B cell (primary cell): ENCODE data around the gene LRRC14B. TPM values are rescaled to one million over a fixed set of nuclear protein-coding genes. Genes with fewer than 3 reads are reported as not detected.

Experiments used
- ATAC-seq: fragments of 200-7000 bp; cut with Tn5 transposase; one replicate; pipeline ENCODE4 v1.10.0; 2021; ENCODE audit warnings: low read depth, mild to moderate bottlenecking, moderate number of reproducible peaks, moderate library complexity
- CTCF ChIA-PET: fragments of 350-600 bp; sonication (Branson Sonifier 250); formaldehyde crosslinking; loops from one replicate; lab custom pipeline; 2021; ENCODE audit warnings: antibody characterized with exemption, inconsistent platforms; lab: Charles Lee
- POLR2A ChIA-PET: fragments of 350-600 bp; sonication (Branson Sonifier 250); formaldehyde crosslinking; loops from one replicate; lab custom pipeline; 2021; ENCODE audit warnings: antibody characterized with exemption; lab: Charles Lee
- DNase-seq: peaks from one replicate; pipeline ENCODE4 v3.0.0; 2013
- H2AFZ ChIP-seq: 2 replicates; pipeline ENCODE4 v1.6.1; 2012; ENCODE audit warnings: mild to moderate bottlenecking, low read depth, low read length; ENCODE audit not compliant: insufficient read depth, poor library complexity, severe bottlenecking
- H3K27ac ChIP-seq, 2 donors: 1 replicate in 1 of 2; 2 replicates in 1 of 2; pipeline ENCODE4 v1.5.1; 2012 to 2013; ENCODE audit warnings: low read length in 2 of 2, mild to moderate bottlenecking in 2 of 2, moderate library complexity in 1 of 2
- H3K27me3 ChIP-seq, 4 experiments: fragments of 200-600 bp in 1 of 4; sonication (generic) in 1 of 4; replicated peaks in 1 of 4; 1 replicate in 2 of 4; 2 replicates in 2 of 4; pipeline versions ENCODE4 v1.6.1 to v1.7.0; 2013 to 2016; ENCODE audit warnings: low read length in 3 of 4, mild to moderate bottlenecking in 2 of 4, mixed read lengths in 1 of 4, moderate library complexity in 1 of 4; ENCODE audit not compliant: insufficient read depth in 4 of 4, control insufficient read depth in 3 of 4; ENCODE audit errors: control extremely low read depth in 1 of 4
- H3K36me3 ChIP-seq, 2 experiments: replicated peaks in 1 of 2; 1 replicate in 1 of 2; 2 replicates in 1 of 2; pipeline versions ENCODE4 v1.6.1 to v1.7.1; 2013; ENCODE audit warnings: low read length in 1 of 2; ENCODE audit not compliant: insufficient read depth in 2 of 2, control insufficient read depth in 1 of 2; ENCODE audit errors: control extremely low read depth in 1 of 2, extremely low read depth in 1 of 2
- H3K4me1 ChIP-seq, 2 donors: fragments of 200-600 bp in 1 of 2; sonication (generic) in 1 of 2; 1 replicate in 1 of 2; 2 replicates in 1 of 2; pipeline versions ENCODE4 v1.5.1 to v1.6.1; 2013 to 2017; ENCODE audit warnings: low read length in 2 of 2; ENCODE audit not compliant: control insufficient read depth in 2 of 2, insufficient read depth in 2 of 2
- H3K4me2 ChIP-seq: replicated peaks from 2 replicates; pipeline ENCODE3; 2012; ENCODE audit warnings: mild to moderate bottlenecking, low read depth, low read length; ENCODE audit not compliant: poor library complexity, severe bottlenecking
- H3K4me3 ChIP-seq, 5 experiments: fragments of 200-600 bp in 1 of 5; sonication (generic) in 1 of 5; 1 replicate in 3 of 5; 2 replicates in 2 of 5; pipeline versions ENCODE4 v1.5.1 to v1.7.0; 2011 to 2016; ENCODE audit warnings: low read length in 4 of 5, mild to moderate bottlenecking in 4 of 5, low read depth in 2 of 5, control low read depth in 1 of 5, moderate library complexity in 1 of 5; ENCODE audit not compliant: insufficient read depth in 1 of 5; ENCODE audit errors: control extremely low read depth in 1 of 5, extremely low read depth in 1 of 5
- H3K79me2 ChIP-seq: fragments of 200-600 bp; sonication (generic); one replicate; pipeline ENCODE4 v1.6.0; 2016; ENCODE audit warnings: low read length; ENCODE audit not compliant: control insufficient read depth, insufficient read depth
- H3K9ac ChIP-seq: fragments of 200-600 bp; sonication (generic); 2 replicates; pipeline ENCODE4 v1.6.1; 2017; ENCODE audit warnings: mild to moderate bottlenecking, low read length, moderate library complexity
- H3K9me3 ChIP-seq, 3 donors: one replicate each; pipeline versions ENCODE4 v1.6.1 to v1.7.1; 2013; ENCODE audit warnings: low read length in 2 of 3; ENCODE audit not compliant: control insufficient read depth in 2 of 3, insufficient read depth in 1 of 3; ENCODE audit errors: control extremely low read depth in 1 of 3
- H4K20me1 ChIP-seq: 2 replicates; pipeline ENCODE4 v1.6.0; 2012; ENCODE audit warnings: mild to moderate bottlenecking, low read length; ENCODE audit not compliant: insufficient read depth, control insufficient read depth, poor library complexity, severe bottlenecking
- H3K27ac Mint-ChIP-seq: one replicate; pipeline ENCODE4 v1.8.0; 2021; ENCODE audit warnings: mixed read lengths
- H3K27me3 Mint-ChIP-seq: one replicate; pipeline ENCODE4 v1.8.0; 2021; ENCODE audit warnings: mixed read lengths
- H3K4me1 Mint-ChIP-seq: one replicate; pipeline ENCODE4 v1.8.0; 2021; ENCODE audit warnings: mixed read lengths
- H3K4me3 Mint-ChIP-seq: one replicate; pipeline ENCODE4 v1.8.0; 2021; ENCODE audit warnings: mixed read lengths
- H3K9me3 Mint-ChIP-seq: one replicate; pipeline ENCODE4 v1.8.0; 2022; ENCODE audit warnings: mixed read lengths; ENCODE audit not compliant: insufficient read depth
- EZH2 ChIP-seq: IDR thresholded peaks from 2 replicates; pipeline ENCODE4 v1.6.1; 2012; ENCODE audit warnings: borderline replicate concordance, low read depth, mild to moderate bottlenecking, moderate library complexity, low read length; ENCODE audit not compliant: insufficient read depth, poor library complexity, severe bottlenecking
- WGBS: methylation state at CpG from one replicate; pipeline ENCODE4 v1.1.5; 2013; ENCODE audit warnings: missing lambda C conversion rate; ENCODE audit not compliant: insufficient coverage; 5-methylcytosine and 5-hydroxymethylcytosine counted together
- intact Hi-C: fragments of 100-400 bp; cut with micrococcal nuclease; formaldehyde crosslinking; loops from one replicate; pipeline ENCODE4 v1.10.0; 2022
- polyA plus RNA-seq: library from polyadenylated mRNA; depleted of rRNA; stranded (reverse); fragments of >200 nt; gene quantifications from 2 replicates; pipeline ENCODE4 v1.2.3, GENCODE V29; 2012
- total RNA-seq, 2 donors: library from RNA; stranded (reverse); fragments of 120-200 nt in 1 of 2; gene quantifications; 1 replicate in 1 of 2; 2 replicates in 1 of 2; pipeline versions ENCODE4 v1.2.3 to v1.2.4, GENCODE V29; 2013 to 2022
- TF ChIP-seq, protein P1 (sequence below): fragments of 200-600 bp; IDR thresholded peaks from one replicate; pipeline ENCODE4 v1.8.0; 2022; ENCODE audit warnings: antibody characterized with exemption, mild to moderate bottlenecking

Gene LRRC14B
- total and polyA plus RNA-seq, 2 donors (not counting 1 experiment from before 2014, with no cell fraction given) = 0.06 TPM; not detected in 1

DNA sequence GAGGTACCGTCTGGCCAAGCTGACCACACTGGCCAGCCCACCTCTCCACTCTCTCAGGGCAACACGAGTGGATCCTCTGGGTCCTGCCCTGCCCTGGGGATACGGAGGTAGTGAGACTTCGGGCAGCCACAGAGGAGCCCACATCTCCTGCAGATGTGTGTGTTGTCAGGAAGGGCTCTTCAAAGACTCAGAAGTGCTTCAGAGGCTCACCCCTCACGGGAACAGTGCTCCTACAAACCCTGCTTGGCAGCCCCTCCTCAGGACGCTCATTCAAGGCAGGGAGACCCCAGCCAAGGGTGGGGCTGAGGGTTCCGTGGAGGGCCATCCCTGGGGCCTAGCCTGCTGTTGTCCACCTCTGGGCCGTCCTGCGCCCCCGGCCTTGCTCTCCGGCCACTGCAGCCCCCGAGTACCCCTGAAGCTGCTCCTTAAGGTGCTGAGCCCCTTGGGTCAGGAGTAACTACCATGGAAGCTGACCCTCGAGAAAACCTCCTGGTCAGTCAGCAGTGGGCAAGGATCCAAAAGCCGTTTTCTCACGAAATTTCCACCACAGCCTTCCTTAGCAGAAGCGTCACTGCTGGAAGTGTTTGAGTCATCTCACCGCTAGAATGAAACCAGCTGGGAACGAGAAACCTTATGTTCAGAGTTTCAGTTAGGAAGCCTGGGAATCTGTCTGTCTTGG is 23.2 kb upstream of the LRRC14B start:
- Mint-ChIP-seq H3K4me1 (no peaks in the 10 kb centered on the region), H3K4me3 (no peak overlapping the region), H3K9me3 (no peaks in the 10 kb centered on the region), H3K27me3 (peaks cover 4% of the 10 kb centered on the region), H3K27ac (no peak overlapping the region)
- no peaks in the 10 kb centered on the region for H3K4me1 ChIP-seq
- intact Hi-C loops = no loop called here
- CTCF ChIA-PET = no interaction called here
- no peak overlapping the region for H3K4me2 ChIP-seq
- POLR2A ChIA-PET = no interaction called here
- no peaks in the 10 kb centered on the region for H3K27me3 ChIP-seq
- H3K79me2 ChIP-seq = no peaks in the 10 kb centered on the region
- no peak for TF ChIP-seq EZH2
- TF ChIP-seq, protein P1, sequence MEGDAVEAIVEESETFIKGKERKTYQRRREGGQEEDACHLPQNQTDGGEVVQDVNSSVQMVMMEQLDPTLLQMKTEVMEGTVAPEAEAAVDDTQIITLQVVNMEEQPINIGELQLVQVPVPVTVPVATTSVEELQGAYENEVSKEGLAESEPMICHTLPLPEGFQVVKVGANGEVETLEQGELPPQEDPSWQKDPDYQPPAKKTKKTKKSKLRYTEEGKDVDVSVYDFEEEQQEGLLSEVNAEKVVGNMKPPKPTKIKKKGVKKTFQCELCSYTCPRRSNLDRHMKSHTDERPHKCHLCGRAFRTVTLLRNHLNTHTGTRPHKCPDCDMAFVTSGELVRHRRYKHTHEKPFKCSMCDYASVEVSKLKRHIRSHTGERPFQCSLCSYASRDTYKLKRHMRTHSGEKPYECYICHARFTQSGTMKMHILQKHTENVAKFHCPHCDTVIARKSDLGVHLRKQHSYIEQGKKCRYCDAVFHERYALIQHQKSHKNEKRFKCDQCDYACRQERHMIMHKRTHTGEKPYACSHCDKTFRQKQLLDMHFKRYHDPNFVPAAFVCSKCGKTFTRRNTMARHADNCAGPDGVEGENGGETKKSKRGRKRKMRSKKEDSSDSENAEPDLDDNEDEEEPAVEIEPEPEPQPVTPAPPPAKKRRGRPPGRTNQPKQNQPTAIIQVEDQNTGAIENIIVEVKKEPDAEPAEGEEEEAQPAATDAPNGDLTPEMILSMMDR = no peak
- ATAC-seq (no peak), DNase-seq (no peak)
- H4K20me1 ChIP-seq = no peaks in the 10 kb centered on the region
- no peak overlapping the region for H3K4me3 ChIP-seq
- no peaks in the 10 kb centered on the region for H3K36me3 ChIP-seq
- H3K9me3 ChIP-seq = peaks cover 0 to 6% (median 0%) of the 10 kb centered on the region in 3 donors
- H3K27ac ChIP-seq = no peak overlapping the region
- H2AFZ ChIP-seq = no peak overlapping the region
- no peak overlapping the region for H3K9ac ChIP-seq
- WGBS = 88% methylated on average over 15 of the region's 18 CpGs

DNA sequence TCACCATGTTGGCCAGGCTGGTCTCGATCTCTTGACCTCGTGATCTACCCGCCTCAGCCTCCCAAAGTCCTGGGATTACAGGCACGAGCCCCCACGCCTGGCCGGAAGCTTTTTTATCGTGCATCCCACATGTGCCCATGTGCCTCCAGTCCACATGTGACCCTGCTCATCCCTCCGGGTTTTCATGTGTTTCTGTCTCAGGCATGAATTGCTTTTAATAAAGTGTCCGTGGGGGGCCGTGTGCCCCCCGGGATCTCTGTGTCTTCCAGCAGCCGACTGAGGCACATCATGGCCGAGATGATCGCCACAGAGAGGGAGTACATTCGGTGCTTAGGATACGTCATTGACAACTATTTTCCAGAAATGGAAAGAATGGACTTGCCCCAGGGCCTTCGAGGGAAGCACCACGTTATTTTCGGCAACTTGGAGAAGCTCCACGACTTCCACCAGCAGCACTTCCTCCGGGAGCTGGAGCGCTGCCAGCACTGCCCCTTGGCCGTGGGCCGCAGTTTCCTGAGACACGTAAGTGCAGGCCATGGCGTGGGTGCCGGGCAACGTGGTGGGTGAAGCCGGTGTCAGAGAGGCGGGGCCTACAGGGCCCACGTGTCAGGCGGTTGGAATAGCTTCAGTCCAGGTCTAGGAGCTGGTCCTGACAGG is 22.1 kb upstream of the LRRC14B start:
- CTCF ChIA-PET = no interaction called here

More for the DNA sequence above, 22.1 kb upstream of the LRRC14B start:
- TF ChIP-seq EZH2 = no peak
- TF ChIP-seq, protein P1 = no peak
- no peak for ATAC-seq
- H3K9me3 Mint-ChIP-seq = no peaks in the 10 kb centered on the region
- H3K36me3 ChIP-seq = no peaks in the 10 kb centered on the region
- H3K9ac ChIP-seq = no peak overlapping the region
- H3K27ac ChIP-seq = no peak overlapping the region
- intact Hi-C loops = no loop called here
- H3K27ac Mint-ChIP-seq = no peak overlapping the region
- WGBS = 85% methylated on average over 32 of the region's 32 CpGs
- H4K20me1 ChIP-seq = no peaks in the 10 kb centered on the region
- H3K27me3 Mint-ChIP-seq = peaks cover 9% of the 10 kb centered on the region
- H3K4me3 Mint-ChIP-seq = no peak overlapping the region
- no peaks in the 10 kb centered on the region for H3K4me1 Mint-ChIP-seq
- H3K9me3 ChIP-seq = peaks cover 0 to 6% (median 0%) of the 10 kb centered on the region in 3 donors
- no peak overlapping the region for H3K4me3 ChIP-seq
- H2AFZ ChIP-seq = no peak overlapping the region
- no peaks in the 10 kb centered on the region for H3K4me1 ChIP-seq
- POLR2A ChIA-PET = no interaction called here
- no peak overlapping the region for H3K4me2 ChIP-seq
- H3K79me2 ChIP-seq = no peaks in the 10 kb centered on the region
- no peaks in the 10 kb centered on the region for H3K27me3 ChIP-seq
- no peak for DNase-seq
